Measurements from ENCODE around the gene IL27RA. TPM values are rescaled to one million over a fixed set of nuclear protein-coding genes. Genes with fewer than 3 reads are reported as not detected.

The IL27RA gene
- total RNA-seq, 4 donors from 2014 or later: 1.0 to 10.0 (median 3.7) TPM

DNA sequence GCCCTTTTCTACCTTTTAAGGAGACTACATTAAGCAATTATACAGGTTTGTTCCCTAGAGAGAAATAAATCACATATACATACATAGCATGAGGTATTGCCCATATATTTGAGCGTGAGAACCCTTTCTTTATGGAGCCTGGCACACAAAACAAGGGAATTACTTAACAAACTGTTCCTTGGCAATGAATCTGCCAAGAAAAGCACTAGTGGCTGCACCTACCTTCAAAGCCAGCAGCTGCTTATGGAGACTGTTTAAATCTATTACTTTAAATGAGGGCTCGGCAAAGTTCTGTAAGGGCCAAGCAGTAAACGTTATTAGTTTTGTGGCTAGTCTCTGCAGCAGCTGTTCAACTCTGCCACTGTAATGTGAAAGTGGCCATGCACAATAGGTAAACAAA lies 32.5 kb upstream of the IL27RA start:
- intact Hi-C loops (cut with DNase I; ENCODE audit: low total_unique reads): no loop called here
- no peak for TF ChIP-seq POLR2A (IDR thresholded peaks at IDR 0.05)
- TF ChIP-seq, protein P1, sequence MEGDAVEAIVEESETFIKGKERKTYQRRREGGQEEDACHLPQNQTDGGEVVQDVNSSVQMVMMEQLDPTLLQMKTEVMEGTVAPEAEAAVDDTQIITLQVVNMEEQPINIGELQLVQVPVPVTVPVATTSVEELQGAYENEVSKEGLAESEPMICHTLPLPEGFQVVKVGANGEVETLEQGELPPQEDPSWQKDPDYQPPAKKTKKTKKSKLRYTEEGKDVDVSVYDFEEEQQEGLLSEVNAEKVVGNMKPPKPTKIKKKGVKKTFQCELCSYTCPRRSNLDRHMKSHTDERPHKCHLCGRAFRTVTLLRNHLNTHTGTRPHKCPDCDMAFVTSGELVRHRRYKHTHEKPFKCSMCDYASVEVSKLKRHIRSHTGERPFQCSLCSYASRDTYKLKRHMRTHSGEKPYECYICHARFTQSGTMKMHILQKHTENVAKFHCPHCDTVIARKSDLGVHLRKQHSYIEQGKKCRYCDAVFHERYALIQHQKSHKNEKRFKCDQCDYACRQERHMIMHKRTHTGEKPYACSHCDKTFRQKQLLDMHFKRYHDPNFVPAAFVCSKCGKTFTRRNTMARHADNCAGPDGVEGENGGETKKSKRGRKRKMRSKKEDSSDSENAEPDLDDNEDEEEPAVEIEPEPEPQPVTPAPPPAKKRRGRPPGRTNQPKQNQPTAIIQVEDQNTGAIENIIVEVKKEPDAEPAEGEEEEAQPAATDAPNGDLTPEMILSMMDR (IDR thresholded peaks at IDR 0.05): no peak
- DNase-seq: no peak

DNA sequence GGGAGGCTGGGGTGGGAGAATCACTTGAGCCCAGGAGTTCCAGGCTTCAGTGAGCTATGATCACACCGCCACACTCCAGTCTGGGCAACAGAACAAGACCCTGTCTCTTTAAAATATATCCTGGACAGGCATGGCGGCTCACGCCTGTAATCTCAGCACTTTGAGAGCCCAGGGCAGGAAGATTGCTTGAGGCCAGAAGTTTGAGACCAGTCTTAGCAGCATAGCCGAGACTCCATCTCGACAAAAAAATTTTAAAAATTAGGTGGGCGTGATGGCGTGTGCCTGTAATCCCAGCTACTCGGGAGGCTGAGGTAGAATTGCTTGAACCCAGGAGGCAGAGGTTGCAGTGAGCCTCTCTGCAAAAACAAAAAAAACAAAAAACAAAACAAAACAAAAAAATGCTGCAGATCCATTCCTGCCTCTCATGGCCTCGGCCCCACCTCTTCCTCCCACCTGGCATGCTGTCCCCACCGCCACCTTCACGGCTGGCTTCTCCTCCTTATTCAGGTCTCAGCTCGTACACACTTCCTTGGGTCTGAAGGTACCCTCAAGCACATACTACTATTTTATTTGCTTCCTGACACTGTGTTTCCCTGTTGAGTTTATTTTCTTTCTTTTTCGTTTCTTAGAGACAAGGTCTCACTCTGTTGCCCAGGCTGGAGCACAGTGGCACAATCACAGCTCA lies 30.7 kb upstream of the IL27RA start:
- no peaks in the 10 kb centered on the region for H3K4me1 ChIP-seq
- no peak overlapping the region for H3K27ac ChIP-seq
- intact Hi-C loops (cut with DNase I; ENCODE audit: low total_unique reads): no loop called here
- no peaks in the 10 kb centered on the region for H3K9me3 ChIP-seq
- H3K27me3 ChIP-seq: no peaks in the 10 kb centered on the region
- H3K4me3 ChIP-seq: no peak overlapping the region
- TF ChIP-seq POLR2A (IDR thresholded peaks at IDR 0.05): no peak
- TF ChIP-seq, protein P1 (IDR thresholded peaks at IDR 0.05): no peak
- no peak for DNase-seq
- no peaks in the 10 kb centered on the region for H3K36me3 ChIP-seq

More for the DNA sequence above, 32.5 kb upstream of the IL27RA start:
- Histone ChIP-seq H3K4me1 (no peaks in the 10 kb centered on the region), H3K36me3 (no peaks in the 10 kb centered on the region), H3K27ac (no peak overlapping the region), H3K9me3 (no peaks in the 10 kb centered on the region), H3K4me3 (no peak overlapping the region), H3K27me3 (no peaks in the 10 kb centered on the region)

DNA sequence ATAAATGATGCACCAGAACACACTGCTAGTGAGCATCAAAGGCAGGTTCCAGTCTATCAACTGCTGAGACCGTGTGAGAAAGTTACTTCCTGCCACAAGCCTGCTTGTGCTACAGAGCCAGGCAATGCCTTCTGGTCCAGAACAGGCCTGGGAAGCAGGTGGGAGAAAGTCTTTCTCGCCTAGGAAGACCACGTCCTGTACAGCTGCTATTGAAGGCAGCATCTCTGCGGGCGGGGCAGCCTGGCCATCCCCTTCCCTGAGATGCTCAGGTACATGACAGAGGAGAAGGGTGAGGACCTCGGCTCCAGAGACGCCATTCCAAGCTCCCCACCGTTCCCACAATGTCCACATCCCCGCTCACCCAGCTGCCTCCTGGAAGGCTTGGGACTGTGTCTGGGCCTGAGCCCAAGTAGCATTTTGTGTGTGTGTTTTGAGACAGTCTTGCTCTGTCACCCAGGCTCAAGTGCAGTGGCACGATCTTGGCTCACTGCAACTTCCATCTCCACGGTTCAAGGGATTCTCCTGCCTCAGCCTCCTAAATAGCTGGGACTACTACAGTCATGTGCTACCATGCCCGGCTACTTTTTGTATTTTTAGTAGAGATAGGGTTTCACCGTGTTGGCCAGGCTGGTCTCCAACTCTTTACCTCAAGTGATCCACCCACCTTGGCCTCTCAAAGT lies 28.9 kb upstream of the IL27RA start:
- H3K27me3 ChIP-seq: no peaks in the 10 kb centered on the region
- peak overlapping the region; percentile 97 to 100 for H3K27ac ChIP-seq
- no peak overlapping the region for H3K4me3 ChIP-seq
- no peaks in the 10 kb centered on the region for H3K9me3 ChIP-seq
- intact Hi-C loops (cut with DNase I; ENCODE audit: low total_unique reads): no loop called here
- H3K36me3 ChIP-seq: no peaks in the 10 kb centered on the region
- TF ChIP-seq, protein P1 (IDR thresholded peaks at IDR 0.05): no peak
- TF ChIP-seq POLR2A (IDR thresholded peaks at IDR 0.05): no peak
- H3K4me1 ChIP-seq: no peaks in the 10 kb centered on the region
- no peak for DNase-seq

DNA sequence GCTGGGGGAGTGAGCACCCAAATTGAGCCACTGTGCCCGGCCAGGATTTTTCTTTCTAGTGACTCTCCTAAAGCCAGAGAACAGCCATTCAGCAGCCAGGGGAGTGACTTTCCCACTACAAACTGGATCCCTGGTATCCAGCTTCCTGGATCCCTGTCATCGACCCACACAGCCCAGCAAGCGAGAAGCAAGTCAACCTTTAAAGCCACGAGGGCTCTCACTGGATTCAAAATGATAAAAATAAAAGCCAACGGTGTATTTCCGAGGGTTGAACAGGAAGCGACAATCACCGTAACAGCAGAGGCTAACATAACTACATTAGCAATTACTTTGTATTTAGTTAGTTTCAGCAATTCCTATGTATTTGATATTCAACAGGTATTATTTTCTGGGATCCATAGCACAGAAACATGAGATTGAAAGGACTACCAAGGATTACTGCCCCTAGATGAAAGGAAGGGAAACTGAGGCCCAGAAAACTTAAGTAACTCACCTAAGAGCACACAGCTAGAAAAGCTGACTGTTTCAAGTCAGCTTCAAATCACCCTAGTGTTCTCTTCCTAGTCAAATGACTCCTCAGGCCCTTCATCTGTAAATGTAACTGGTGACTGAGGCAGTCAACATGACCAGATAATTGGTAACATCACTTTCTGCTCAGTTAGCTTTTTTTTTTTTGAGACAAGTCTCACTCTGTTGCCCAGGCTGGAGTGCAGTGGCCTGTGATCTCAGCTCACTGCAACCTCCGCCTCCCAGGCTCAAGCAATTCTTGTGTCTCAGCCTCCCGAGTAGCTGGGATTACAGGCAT lies 28.1 kb upstream of the IL27RA start:
- H3K36me3 ChIP-seq: no peaks in the 10 kb centered on the region
- TF ChIP-seq, protein P1 (IDR thresholded peaks at IDR 0.05): no peak
- no peak for TF ChIP-seq POLR2A (IDR thresholded peaks at IDR 0.05)
- DNase-seq: no peak
- no peaks in the 10 kb centered on the region for H3K27me3 ChIP-seq
- H3K4me1 ChIP-seq: no peaks in the 10 kb centered on the region
- no peak overlapping the region for H3K4me3 ChIP-seq
- peak overlapping the region; percentile 97 to 100 for H3K27ac ChIP-seq
- H3K9me3 ChIP-seq: no peaks in the 10 kb centered on the region
- intact Hi-C loops (cut with DNase I; ENCODE audit: low total_unique reads): no loop called here

All from uterus (tissue), 4 donors.